Activated B cell treated with CpG ODN at 0.5 μM for 24 hours (primary cell): Measurements from ENCODE around the gene GPR137C. TPM values are rescaled to one million over a fixed set of nuclear protein-coding genes. Genes with fewer than 3 reads are reported as not detected.

Experiments used
- ATAC-seq: fragments of 200-7000 bp; cut with Tn5 transposase; one replicate; pipeline ENCODE4 v1.10.0; 2021; ENCODE audit warnings: low read depth, mild to moderate bottlenecking, moderate library complexity
- CTCF ChIA-PET: fragments of 350-600 bp; sonication (Branson Sonifier 250); formaldehyde crosslinking; loops from one replicate; lab custom pipeline; 2021; ENCODE audit warnings: antibody characterized with exemption; lab: Charles Lee
- POLR2A ChIA-PET: fragments of 350-600 bp; sonication (Branson Sonifier 250); formaldehyde crosslinking; loops from one replicate; lab custom pipeline; 2021; ENCODE audit warnings: antibody characterized with exemption; lab: Charles Lee
- DNase-seq: peaks from one replicate; pipeline ENCODE4 v3.0.0; 2022
- H3K27ac Mint-ChIP-seq: one replicate; pipeline ENCODE4 v1.8.0; 2020; ENCODE audit warnings: mixed read lengths
- H3K27me3 Mint-ChIP-seq: one replicate; pipeline ENCODE4 v1.8.0; 2021; ENCODE audit warnings: mixed read lengths
- H3K36me3 Mint-ChIP-seq: one replicate; pipeline ENCODE4 v1.8.0; 2021; ENCODE audit warnings: low read depth, mixed read lengths
- H3K4me1 Mint-ChIP-seq: one replicate; pipeline ENCODE4 v1.8.0; 2021; ENCODE audit warnings: mixed read lengths
- H3K4me3 Mint-ChIP-seq: one replicate; pipeline ENCODE4 v1.8.0; 2020; ENCODE audit warnings: mild to moderate bottlenecking, mixed read lengths
- H3K9me3 Mint-ChIP-seq: one replicate; pipeline ENCODE4 v1.8.0; 2020; ENCODE audit warnings: mixed read lengths
- intact Hi-C: fragments of 100-400 bp; cut with micrococcal nuclease; formaldehyde crosslinking; loops from one replicate; pipeline ENCODE4 v1.15.1; 2024
- total RNA-seq: library from RNA; stranded (reverse); gene quantifications from 2 replicates; pipeline ENCODE4 v1.2.3, GENCODE V29; 2022
- TF ChIP-seq, protein P1 (sequence below): fragments of 200-600 bp; IDR thresholded peaks from one replicate; pipeline ENCODE4 v1.8.0; 2022; ENCODE audit warnings: antibody characterized with exemption, mild to moderate bottlenecking

Gene GPR137C
- total RNA-seq, 1 donor from 2014 or later = 0.16 TPM

GRCh38 chr14:52590318-52590717 is 37.7 kb downstream of the GPR137C start:
- CTCF ChIA-PET = no interaction called here
- TF ChIP-seq, protein P1, sequence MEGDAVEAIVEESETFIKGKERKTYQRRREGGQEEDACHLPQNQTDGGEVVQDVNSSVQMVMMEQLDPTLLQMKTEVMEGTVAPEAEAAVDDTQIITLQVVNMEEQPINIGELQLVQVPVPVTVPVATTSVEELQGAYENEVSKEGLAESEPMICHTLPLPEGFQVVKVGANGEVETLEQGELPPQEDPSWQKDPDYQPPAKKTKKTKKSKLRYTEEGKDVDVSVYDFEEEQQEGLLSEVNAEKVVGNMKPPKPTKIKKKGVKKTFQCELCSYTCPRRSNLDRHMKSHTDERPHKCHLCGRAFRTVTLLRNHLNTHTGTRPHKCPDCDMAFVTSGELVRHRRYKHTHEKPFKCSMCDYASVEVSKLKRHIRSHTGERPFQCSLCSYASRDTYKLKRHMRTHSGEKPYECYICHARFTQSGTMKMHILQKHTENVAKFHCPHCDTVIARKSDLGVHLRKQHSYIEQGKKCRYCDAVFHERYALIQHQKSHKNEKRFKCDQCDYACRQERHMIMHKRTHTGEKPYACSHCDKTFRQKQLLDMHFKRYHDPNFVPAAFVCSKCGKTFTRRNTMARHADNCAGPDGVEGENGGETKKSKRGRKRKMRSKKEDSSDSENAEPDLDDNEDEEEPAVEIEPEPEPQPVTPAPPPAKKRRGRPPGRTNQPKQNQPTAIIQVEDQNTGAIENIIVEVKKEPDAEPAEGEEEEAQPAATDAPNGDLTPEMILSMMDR = no peak
- intact Hi-C loops = no loop called here
- peaks cover 5% of the 10 kb centered on the region for H3K9me3 Mint-ChIP-seq
- no peak overlapping the region for H3K4me3 Mint-ChIP-seq
- POLR2A ChIA-PET = no interaction called here
- no peaks in the 10 kb centered on the region for H3K4me1 Mint-ChIP-seq
- H3K27ac Mint-ChIP-seq = no peak overlapping the region
- peaks cover 2% of the 10 kb centered on the region for H3K27me3 Mint-ChIP-seq
- no peak for DNase-seq
- H3K36me3 Mint-ChIP-seq = no peaks in the 10 kb centered on the region
- ATAC-seq = no peak

- Mint-ChIP-seq H3K36me3 (no peaks in the 10 kb centered on the region), H3K27me3 (peaks cover 2% of the 10 kb centered on the region), H3K9me3 (peaks cover 5% of the 10 kb centered on the region), H3K4me3 (no peak overlapping the region), H3K4me1 (no peaks in the 10 kb centered on the region), H3K27ac (no peak overlapping the region)
- intact Hi-C loops = no loop called here
- TF ChIP-seq, protein P1 = no peak
- DNase-seq = no peak
- ChIA-PET CTCF (no interaction called here), POLR2A (no interaction called here)
- no peak for ATAC-seq
Observed at GRCh38 chr14:52596320-52596719, 43.7 kb downstream of the GPR137C start.

- H3K4me3 Mint-ChIP-seq = no peak overlapping the region
- POLR2A ChIA-PET = no interaction called here
- TF ChIP-seq, protein P1 = no peak
Observed at GRCh38 chr14:52596861-52597260, 44.2 kb downstream of the GPR137C start.

GRCh38 chr14:52598568-52598967 is 45.9 kb downstream of the GPR137C start:
- ChIA-PET POLR2A (no interaction called here), CTCF (no interaction called here)
- TF ChIP-seq, protein P1 = no peak
- Mint-ChIP-seq H3K4me1 (peaks cover 3% of the 10 kb centered on the region), H3K27ac (no peak overlapping the region), H3K27me3 (peaks cover 2% of the 10 kb centered on the region), H3K36me3 (no peaks in the 10 kb centered on the region), H3K9me3 (peaks cover 5% of the 10 kb centered on the region), H3K4me3 (no peak overlapping the region)
- intact Hi-C loops = no loop called here
- ATAC-seq (no peak), DNase-seq (no peak)

More at GRCh38 chr14:52596861-52597260, 44.2 kb downstream of the GPR137C start:
- H3K4me1 Mint-ChIP-seq = no peaks in the 10 kb centered on the region
- intact Hi-C loops = no loop called here
- H3K9me3 Mint-ChIP-seq = peaks cover 5% of the 10 kb centered on the region
- no peak for DNase-seq
- CTCF ChIA-PET = no interaction called here
- ATAC-seq = no peak
- peaks cover 2% of the 10 kb centered on the region for H3K27me3 Mint-ChIP-seq
- no peak overlapping the region for H3K27ac Mint-ChIP-seq
- H3K36me3 Mint-ChIP-seq = no peaks in the 10 kb centered on the region

- Mint-ChIP-seq H3K27ac (no peak overlapping the region), H3K27me3 (peaks cover 2% of the 10 kb centered on the region), H3K9me3 (peaks cover 7% of the 10 kb centered on the region), H3K36me3 (no peaks in the 10 kb centered on the region), H3K4me1 (peaks cover 3% of the 10 kb centered on the region), H3K4me3 (no peak overlapping the region)
- intact Hi-C loops = no loop called here
- ChIA-PET CTCF (no interaction called here), POLR2A (no interaction called here)
- DNase-seq = no peak
- ATAC-seq = no peak
- TF ChIP-seq, protein P1 = no peak
Observed at GRCh38 chr14:52599974-52600373, 47.3 kb downstream of the GPR137C start.
